KMS-11 (cell line): ENCODE results near the gene CATSPERE.
"Not testable (repeated sequence)": the region's sequence is repeated elsewhere in the genome, so short reads cannot be mapped to it uniquely, and the experiment has no call there.

Source experiments
- H2AFZ ChIP-seq: fragments of 200-600 bp; sonication (generic); 2 replicates; pipeline ENCODE4 v1.6.1; 2016; ENCODE audit warnings: antibody characterized with exemption, mixed run types, low read depth
- H3K27ac ChIP-seq: fragments of 200-600 bp; sonication (generic); 2 replicates; pipeline ENCODE4 v1.6.1; 2016; ENCODE audit warnings: mild to moderate bottlenecking, mixed run types
- H3K27me3 ChIP-seq: fragments of 200-600 bp; sonication (generic); 2 replicates; pipeline ENCODE4 v1.6.1; 2017; ENCODE audit warnings: mild to moderate bottlenecking, low read depth, mixed run types, moderate library complexity; ENCODE audit not compliant: insufficient read depth
- H3K36me3 ChIP-seq: fragments of 200-600 bp; sonication (generic); 2 replicates; pipeline ENCODE4 v1.6.1; 2017; ENCODE audit warnings: mild to moderate bottlenecking, mixed run types; ENCODE audit not compliant: insufficient read depth
- H3K4me1 ChIP-seq: fragments of 200-600 bp; sonication (generic); 2 replicates; pipeline ENCODE4 v1.6.1; 2016; ENCODE audit warnings: mild to moderate bottlenecking, low read depth, mixed run types; ENCODE audit not compliant: poor library complexity, severe bottlenecking
- H3K4me2 ChIP-seq: fragments of 200-600 bp; sonication (generic); 2 replicates; pipeline ENCODE4 v1.7.0; 2016; ENCODE audit warnings: mild to moderate bottlenecking, mixed run types
- H3K4me3 ChIP-seq: fragments of 200-600 bp; sonication (generic); IDR thresholded peaks from 2 replicates; pipeline ENCODE4 v1.6.1; 2017; ENCODE audit warnings: low read depth, low read length, mixed read lengths; ENCODE audit not compliant: insufficient read depth
- H3K79me2 ChIP-seq: fragments of 200-600 bp; sonication (generic); 2 replicates; pipeline ENCODE4 v1.6.1; 2016; ENCODE audit warnings: low read depth, mixed run types; ENCODE audit not compliant: insufficient read depth
- H3K9ac ChIP-seq: fragments of 200-600 bp; sonication (generic); 2 replicates; pipeline ENCODE4 v1.6.1; 2016; ENCODE audit warnings: mild to moderate bottlenecking, mixed run types
- H4K20me1 ChIP-seq: fragments of 200-600 bp; sonication (generic); 2 replicates; pipeline ENCODE4 v1.6.1; 2016; ENCODE audit warnings: mild to moderate bottlenecking, mixed run types; ENCODE audit not compliant: insufficient read depth
- CTCF ChIP-seq: fragments of 200-600 bp; sonication (generic); conservative IDR thresholded peaks from 2 replicates; pipeline ENCODE4 v1.6.1; 2017; ENCODE audit warnings: low read depth, mild to moderate bottlenecking, antibody characterized with exemption, low read length, moderate library complexity, mixed read lengths

Gene CATSPERE

GRCh38 chr1:244655186-244655585, 194.1 kb downstream of the CATSPERE start:
- Histone ChIP-seq H3K36me3 (peaks cover 4% of the 10 kb centered on the region; the same call in 1 of the 2 replicates), H3K27ac (no peak overlapping the region), H3K9ac (no peak overlapping the region), H3K4me1 (peaks cover 19% of the 10 kb centered on the region), H3K79me2 (peaks cover 68% of the 10 kb centered on the region), H3K4me3 (no peak overlapping the region), H3K27me3 (no peaks in the 10 kb centered on the region), H4K20me1 (no peaks in the 10 kb centered on the region), H3K4me2 (peak overlapping the region; percentile 89), H2AFZ (no peak overlapping the region)
- TF ChIP-seq CTCF = no peak

- no peak for TF ChIP-seq CTCF
- H3K36me3 ChIP-seq = peaks cover 4% of the 10 kb centered on the region; the same call in 1 of the 2 replicates
- H3K27me3 ChIP-seq = no peaks in the 10 kb centered on the region
- no peak overlapping the region for H3K27ac ChIP-seq
- peaks cover 82% of the 10 kb centered on the region for H3K79me2 ChIP-seq
- no peak overlapping the region for H3K9ac ChIP-seq
- peaks cover 19% of the 10 kb centered on the region for H3K4me1 ChIP-seq
- no peak overlapping the region for H3K4me2 ChIP-seq
- no peak overlapping the region for H2AFZ ChIP-seq
- H4K20me1 ChIP-seq = no peaks in the 10 kb centered on the region
- H3K4me3 ChIP-seq = no peak overlapping the region
These were observed 196.3 kb downstream of the CATSPERE start for GRCh38 chr1:244657421-244657820.

- no peak for TF ChIP-seq CTCF
- Histone ChIP-seq H2AFZ (no peak overlapping the region), H3K4me3 (no peak overlapping the region), H3K36me3 (peaks cover 4% of the 10 kb centered on the region; the same call in 1 of the 2 replicates), H3K4me2 (no peak overlapping the region), H3K27ac (no peak overlapping the region), H3K4me1 (peaks cover 14% of the 10 kb centered on the region), H3K9ac (no peak overlapping the region), H4K20me1 (no peaks in the 10 kb centered on the region), H3K79me2 (peaks cover 88% of the 10 kb centered on the region), H3K27me3 (no peaks in the 10 kb centered on the region)
These were observed 198.6 kb downstream of the CATSPERE start for GRCh38 chr1:244659694-244660093.

- Histone ChIP-seq H4K20me1 (no peaks in the 10 kb centered on the region), H3K4me3 (no peak overlapping the region), H3K9ac (no peak overlapping the region), H3K36me3 (peaks cover 4% of the 10 kb centered on the region; the same call in 1 of the 2 replicates), H3K27ac (no peak overlapping the region), H3K27me3 (no peaks in the 10 kb centered on the region), H3K4me1 (peaks cover 6% of the 10 kb centered on the region), H2AFZ (no peak overlapping the region), H3K79me2 (peaks cover 87% of the 10 kb centered on the region), H3K4me2 (no peak overlapping the region)
- TF ChIP-seq CTCF = no peak
These were observed 199.5 kb downstream of the CATSPERE start for GRCh38 chr1:244660595-244660994.

GRCh38 chr1:244661569-244662312, 200.7 kb downstream of the CATSPERE start:
- H3K36me3 ChIP-seq, H3K4me1 ChIP-seq, H3K27me3 ChIP-seq, H3K4me2 ChIP-seq, H3K4me3 ChIP-seq, H3K27ac ChIP-seq, H2AFZ ChIP-seq, H4K20me1 ChIP-seq, H3K9ac ChIP-seq: not testable (repeated sequence)
- peaks cover 83% of the 10 kb centered on the region; the same call in 1 of the 2 replicates for H3K79me2 ChIP-seq
